ENCODE data around the gene FAM20C. TPM values are rescaled to one million over a fixed set of nuclear protein-coding genes. Genes with fewer than 3 reads are reported as not detected.

Gene FAM20C
- total and polyA plus RNA-seq, 4 donors = 17.3 to 86.9 (median 45.9) TPM

- Histone ChIP-seq H3K4me3 (no peak overlapping the region), H3K27me3 (ENCODE audit: control insufficient read depth in 3 of 3, insufficient read depth in 3 of 3, low read length in 2 of 3) (peaks cover 0 to 3% (median 0%) of the 10 kb centered on the region in 3 donors), H3K36me3 (ENCODE audit: control insufficient read depth in 4 of 4, insufficient read depth in 4 of 4, low read length in 4 of 4) (no peaks in the 10 kb centered on the region), H3K4me1 (ENCODE audit: control insufficient read depth in 5 of 5, insufficient read depth in 5 of 5, low read length in 5 of 5) (peaks cover 0 to 5% (median 0%) of the 10 kb centered on the region in 5 donors), H3K27ac (ENCODE audit: low read depth in 1 of 2, low read length in 1 of 2) (no peak overlapping the region), H3K9ac (ENCODE audit: insufficient read depth in 1 of 2, low read length in 2 of 2) (no peak overlapping the region), H3K9me3 (ENCODE audit: control insufficient read depth in 4 of 4, insufficient read depth in 3 of 4, low read length in 3 of 4) (peaks cover 0 to 6% (median 2%) of the 10 kb centered on the region in 4 donors)
- no peak for DNase-seq
- no peak for TF ChIP-seq CTCF (IDR thresholded peaks at IDR 0.05; ENCODE audit: control extremely low read depth, extremely low read depth)
- WGBS, 2 donors = 86 to 88% methylated on average over 44 to 45 of the region's 45 CpGs
- ATAC-seq (ENCODE audit: insufficient read depth, low FRiP score) = no peak
Measured at GRCh38 chr7:266851-267840, 74.8 kb downstream of the FAM20C start.

- no peak for TF ChIP-seq CTCF (IDR thresholded peaks at IDR 0.05; ENCODE audit: control extremely low read depth, extremely low read depth)
- 88 to 92% methylated on average over 12 of the region's 12 CpGs for WGBS, 2 donors
- no peak overlapping the region for H3K4me3 ChIP-seq
- peaks cover 0 to 5% (median 0%) of the 10 kb centered on the region in 5 donors for H3K4me1 ChIP-seq (ENCODE audit: control insufficient read depth in 5 of 5, insufficient read depth in 5 of 5, low read length in 5 of 5)
- H3K27me3 ChIP-seq (ENCODE audit: control insufficient read depth in 3 of 3, insufficient read depth in 3 of 3, low read length in 2 of 3) = peaks cover 0 to 3% (median 0%) of the 10 kb centered on the region in 3 donors
- peaks cover 0 to 5% (median 0%) of the 10 kb centered on the region in 4 donors for H3K9me3 ChIP-seq (ENCODE audit: control insufficient read depth in 4 of 4, insufficient read depth in 3 of 4, low read length in 3 of 4)
- H3K36me3 ChIP-seq (ENCODE audit: control insufficient read depth in 4 of 4, insufficient read depth in 4 of 4, low read length in 4 of 4) = no peaks in the 10 kb centered on the region
- H3K27ac ChIP-seq (ENCODE audit: low read depth in 1 of 2, low read length in 1 of 2) = no peak overlapping the region
- DNase-seq (no peak), ATAC-seq (ENCODE audit: insufficient read depth, low FRiP score) (no peak)
- no peak overlapping the region for H3K9ac ChIP-seq (ENCODE audit: insufficient read depth in 1 of 2, low read length in 2 of 2)
Measured at GRCh38 chr7:268991-269390, 76.6 kb downstream of the FAM20C start.

GRCh38 chr7:269721-270120 is 77.3 kb downstream of the FAM20C start:
- H3K9ac ChIP-seq (ENCODE audit: insufficient read depth in 1 of 2, low read length in 2 of 2) = no peak overlapping the region
- H3K4me3 ChIP-seq = no peak overlapping the region
- H3K27me3 ChIP-seq (ENCODE audit: control insufficient read depth in 3 of 3, insufficient read depth in 3 of 3, low read length in 2 of 3) = peaks cover 0 to 3% (median 0%) of the 10 kb centered on the region in 3 donors
- TF ChIP-seq CTCF (IDR thresholded peaks at IDR 0.05; ENCODE audit: control extremely low read depth, extremely low read depth) = no peak
- no peak for ATAC-seq (ENCODE audit: insufficient read depth, low FRiP score)
- H3K27ac ChIP-seq (ENCODE audit: low read depth in 1 of 2, low read length in 1 of 2) = no peak overlapping the region
- H3K4me1 ChIP-seq (ENCODE audit: control insufficient read depth in 5 of 5, insufficient read depth in 5 of 5, low read length in 5 of 5) = no peaks in the 10 kb centered on the region
- H3K9me3 ChIP-seq (ENCODE audit: control insufficient read depth in 4 of 4, insufficient read depth in 3 of 4, low read length in 3 of 4) = peaks cover 0 to 5% (median 0%) of the 10 kb centered on the region in 4 donors
- 86 to 89% methylated on average over 11 of the region's 11 CpGs for WGBS, 2 donors
- H3K36me3 ChIP-seq (ENCODE audit: control insufficient read depth in 4 of 4, insufficient read depth in 4 of 4, low read length in 4 of 4) = no peaks in the 10 kb centered on the region
- DNase-seq = no peak
